Fibroblast of gingiva (primary cell): ENCODE measurements around the gene NEAT1.

Source experiments
- DNase-seq: peaks from one replicate; pipeline ENCODE4 v3.0.0-alpha.2; 2011; ENCODE audit warnings: low read depth

Gene NEAT1

DNA sequence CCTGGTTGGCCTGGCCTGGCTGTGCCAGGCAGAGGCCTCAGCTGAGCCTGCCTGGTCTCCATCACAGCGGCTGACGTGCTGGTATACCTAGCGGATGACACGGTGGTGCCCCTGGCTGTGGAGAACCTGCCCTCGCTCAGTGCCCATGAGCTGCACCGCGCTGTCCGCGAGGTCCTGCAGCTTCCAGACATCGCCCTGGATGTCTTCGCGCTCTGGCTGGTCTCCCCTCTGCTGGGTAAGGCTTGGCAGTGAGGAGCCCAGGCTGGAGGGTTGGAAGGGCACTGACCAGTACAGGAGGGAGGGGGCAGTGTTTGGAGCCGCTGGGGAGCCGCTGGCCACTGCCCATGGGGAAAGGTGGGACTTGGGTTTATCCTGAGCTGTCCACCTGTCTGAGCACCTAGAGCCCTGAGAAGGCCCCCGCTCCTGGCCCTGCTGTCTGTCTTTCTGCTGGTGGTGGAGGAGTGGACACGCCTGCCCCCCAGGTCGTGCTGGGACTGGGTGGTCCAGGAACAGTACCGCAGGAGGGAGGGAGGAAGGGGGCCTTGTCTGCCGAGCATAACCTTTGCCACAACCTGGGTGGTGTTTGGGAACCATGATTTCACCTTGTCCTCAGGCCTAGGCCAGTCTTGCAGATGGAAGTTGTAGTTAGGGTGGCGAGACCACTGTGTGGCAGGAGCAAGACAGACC is 33.2 kb upstream of the NEAT1 start:
- DNase-seq: no peak

DNA sequence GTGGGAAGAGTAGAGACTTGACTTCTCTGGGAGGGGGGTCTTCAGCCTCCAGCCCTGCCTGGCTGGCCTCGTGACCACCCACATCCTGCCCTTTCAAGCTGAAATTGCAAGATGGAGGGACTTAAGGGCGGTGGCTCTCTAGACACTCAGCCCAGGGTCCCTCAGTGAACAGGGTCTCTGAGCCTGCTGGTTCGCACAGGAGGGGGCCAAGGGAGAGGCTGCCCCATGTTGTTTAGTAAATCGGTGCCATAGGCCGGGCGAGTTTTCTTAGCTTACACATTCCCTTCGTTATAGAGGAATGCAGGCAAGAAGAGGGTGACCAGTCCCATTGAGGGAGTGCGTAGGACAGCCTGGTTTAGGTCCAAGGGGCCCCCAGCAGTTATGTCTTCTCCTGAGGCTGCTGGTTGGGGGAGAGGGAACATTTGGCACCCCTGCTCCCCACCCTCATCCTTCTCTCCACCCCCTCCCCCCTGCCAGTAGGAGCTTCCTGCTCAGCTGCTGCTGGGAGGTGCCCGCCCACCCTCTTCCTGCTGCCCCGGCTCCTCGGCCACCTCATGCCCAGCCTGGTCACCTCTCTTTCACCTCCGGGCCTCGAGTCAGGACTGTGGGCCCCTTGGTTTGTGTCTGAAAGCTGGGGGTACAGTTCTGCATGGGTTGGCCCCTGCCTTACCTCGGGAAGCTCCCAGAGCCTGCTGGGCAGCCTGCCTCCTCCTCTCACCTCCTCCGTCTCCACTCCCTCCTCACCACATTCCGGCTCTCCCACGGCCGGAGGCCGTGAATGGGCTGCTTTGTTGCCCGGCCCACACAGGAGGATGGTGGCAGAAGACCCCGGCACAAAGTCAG is 32.3 kb upstream of the NEAT1 start:
- no peak for DNase-seq

- peak; percentile 38 for DNase-seq
These were observed 31.6 kb upstream of the NEAT1 start for GRCh38 chr11:65390996-65391395.

DNA sequence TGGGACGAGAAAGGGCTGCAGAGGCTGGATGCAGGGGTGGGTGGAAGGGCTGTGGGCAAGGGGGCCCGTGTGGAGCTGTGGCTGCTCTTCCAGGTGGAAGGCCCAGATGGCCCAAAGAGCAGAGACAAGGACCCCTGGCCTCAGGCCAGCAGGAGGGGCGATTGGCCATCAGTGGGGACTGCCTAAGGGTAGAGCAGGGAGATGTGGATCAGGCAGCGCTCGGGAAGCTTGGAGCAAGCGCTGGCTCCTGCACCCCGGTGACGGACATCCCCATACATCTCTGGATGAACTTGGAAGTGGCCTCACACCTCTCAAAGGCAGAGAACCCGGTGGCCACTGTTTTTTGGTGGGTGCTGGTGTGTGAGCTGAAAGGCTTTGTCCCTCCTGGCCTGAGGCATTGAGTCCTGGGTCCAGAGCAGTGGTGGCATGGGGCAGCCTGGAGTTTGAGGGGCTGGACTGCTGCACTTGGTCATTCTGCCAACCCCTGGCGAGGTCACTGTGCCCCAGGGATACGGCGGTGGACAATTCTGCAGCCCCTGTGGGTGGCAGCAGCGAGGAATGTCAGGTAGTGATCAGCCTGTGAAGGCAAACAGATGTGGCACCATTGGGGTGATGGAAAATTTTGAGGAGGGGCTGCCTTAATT is 30.3 kb upstream of the NEAT1 start:
- DNase-seq: no peak

DNA sequence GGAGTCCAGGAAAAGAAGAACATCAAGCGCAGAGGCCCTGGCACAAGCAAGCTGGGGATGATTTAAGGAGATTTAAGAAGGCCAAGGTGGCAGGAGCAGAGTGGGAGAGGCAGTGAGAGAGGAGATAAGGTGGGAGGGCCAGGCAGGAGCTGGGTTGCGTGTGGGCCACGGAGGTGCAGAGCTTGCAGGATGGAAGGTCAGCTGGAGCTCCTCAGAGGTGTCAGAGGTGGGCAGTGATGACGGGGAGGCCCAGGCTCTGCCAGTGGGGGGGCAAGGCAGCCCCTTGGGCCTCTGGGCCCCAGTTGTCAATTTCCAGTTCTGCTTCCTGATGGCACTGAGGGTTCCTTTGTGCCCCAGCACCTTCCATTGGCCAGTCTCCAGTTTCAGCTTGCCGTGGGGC is 29.7 kb upstream of the NEAT1 start:
- no peak for DNase-seq

DNA sequence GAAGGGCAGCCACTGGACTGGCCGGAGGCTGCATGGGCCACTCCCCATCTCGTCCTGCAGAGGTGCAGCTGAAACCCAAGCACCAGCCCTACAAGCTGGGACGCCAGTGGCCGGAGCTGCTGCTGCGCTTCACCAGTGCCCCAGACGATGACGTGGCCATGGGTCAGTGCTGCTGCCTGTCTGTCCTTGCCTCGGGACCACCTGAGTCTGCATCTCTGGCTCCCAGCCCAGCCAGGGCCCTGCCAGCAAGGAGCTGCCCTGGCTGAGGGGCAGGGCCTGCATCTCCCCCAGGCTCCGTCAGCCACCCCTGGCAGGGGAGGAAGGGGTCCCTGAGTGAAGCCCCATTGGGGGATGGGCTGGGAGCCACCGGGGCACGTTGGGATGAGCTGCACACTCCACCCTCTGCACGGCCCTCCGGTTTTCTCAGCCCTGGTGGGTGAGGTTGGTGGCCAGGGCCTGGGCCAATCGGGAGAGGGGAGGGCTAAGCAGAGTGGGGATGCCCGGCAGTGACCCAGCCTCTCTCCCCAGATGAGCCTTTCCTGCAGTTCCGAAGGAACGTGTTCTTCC is 29.0 kb upstream of the NEAT1 start:
- DNase-seq: no peak

GRCh38 chr11:65394125-65394536 is 28.5 kb upstream of the NEAT1 start:
- no peak for DNase-seq

DNA sequence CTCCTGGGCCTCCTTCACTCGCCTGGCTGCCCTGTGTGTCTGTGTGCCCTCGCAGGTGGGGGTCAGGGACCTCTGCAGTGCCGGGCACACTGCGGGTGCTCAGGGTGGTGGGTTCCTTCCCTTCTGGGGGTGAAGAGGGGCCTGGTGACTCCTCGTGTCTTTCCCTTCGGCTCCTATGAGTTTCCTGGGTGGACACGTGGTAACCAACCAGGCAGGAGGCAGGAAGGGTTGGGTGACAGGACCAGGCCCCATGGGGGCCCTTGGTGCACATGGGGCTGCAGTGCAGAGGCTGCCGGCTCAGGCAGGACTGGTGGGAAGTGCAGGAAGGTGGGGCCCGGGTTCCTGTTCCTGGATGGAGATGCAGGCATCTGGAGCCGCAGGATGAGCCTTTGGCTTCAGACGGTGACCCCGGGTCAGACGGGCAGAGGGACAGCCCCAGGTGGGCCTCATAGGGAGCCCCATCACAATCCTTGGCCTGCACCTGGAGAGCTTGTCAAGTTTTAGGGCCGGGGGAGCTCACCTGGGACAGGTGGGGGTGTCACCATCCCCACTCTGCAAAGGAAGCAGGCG is 26.6 kb upstream of the NEAT1 start:
- no peak for DNase-seq

DNA sequence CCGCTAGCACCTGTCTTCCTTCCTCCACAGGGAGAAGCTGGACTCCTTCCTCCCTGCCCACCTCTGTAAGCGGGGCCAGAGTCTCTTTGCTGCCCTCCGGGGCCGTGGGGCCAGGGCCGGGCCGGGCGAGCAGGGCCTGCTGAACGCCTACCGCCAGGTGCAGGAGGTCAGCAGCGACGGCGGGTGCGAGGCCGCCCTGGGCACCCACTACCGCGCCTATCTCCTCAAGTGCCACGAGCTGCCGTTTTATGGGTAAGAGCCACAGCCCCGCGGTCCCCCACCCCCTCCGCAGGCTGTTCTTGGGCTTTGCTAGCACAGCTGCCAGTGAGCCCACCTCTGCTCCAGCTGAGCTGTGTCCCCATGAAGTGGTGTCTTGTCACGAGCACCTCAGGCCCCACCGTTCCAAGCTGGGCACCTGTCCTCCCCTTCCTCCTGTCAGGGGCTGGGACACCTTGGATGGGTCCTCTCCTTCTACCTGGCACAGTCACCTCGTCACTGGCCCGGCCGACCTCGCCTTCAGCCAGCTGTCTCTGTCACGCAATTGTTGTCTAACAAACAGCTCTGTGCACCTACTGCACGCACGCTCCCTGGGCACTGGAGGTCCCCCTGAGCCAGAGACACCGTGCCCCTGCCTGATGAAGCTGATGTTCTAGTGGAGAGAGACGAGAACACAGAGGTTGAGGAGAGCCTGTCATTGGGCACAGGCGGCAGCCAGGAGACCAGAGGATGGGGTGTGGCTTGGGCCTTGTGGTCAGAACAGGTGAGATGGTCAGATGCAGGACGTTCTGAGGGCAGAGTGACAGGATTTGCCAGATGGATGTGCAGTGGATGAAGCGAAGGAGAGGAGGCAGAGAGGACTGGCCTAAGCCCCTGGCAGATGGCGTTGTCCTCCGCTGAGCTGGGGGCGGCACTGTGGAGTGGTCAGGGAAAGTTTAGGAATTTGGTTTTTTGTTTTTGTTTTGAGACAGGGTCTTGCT is 25.5 kb upstream of the NEAT1 start:
- no peak for DNase-seq

DNA sequence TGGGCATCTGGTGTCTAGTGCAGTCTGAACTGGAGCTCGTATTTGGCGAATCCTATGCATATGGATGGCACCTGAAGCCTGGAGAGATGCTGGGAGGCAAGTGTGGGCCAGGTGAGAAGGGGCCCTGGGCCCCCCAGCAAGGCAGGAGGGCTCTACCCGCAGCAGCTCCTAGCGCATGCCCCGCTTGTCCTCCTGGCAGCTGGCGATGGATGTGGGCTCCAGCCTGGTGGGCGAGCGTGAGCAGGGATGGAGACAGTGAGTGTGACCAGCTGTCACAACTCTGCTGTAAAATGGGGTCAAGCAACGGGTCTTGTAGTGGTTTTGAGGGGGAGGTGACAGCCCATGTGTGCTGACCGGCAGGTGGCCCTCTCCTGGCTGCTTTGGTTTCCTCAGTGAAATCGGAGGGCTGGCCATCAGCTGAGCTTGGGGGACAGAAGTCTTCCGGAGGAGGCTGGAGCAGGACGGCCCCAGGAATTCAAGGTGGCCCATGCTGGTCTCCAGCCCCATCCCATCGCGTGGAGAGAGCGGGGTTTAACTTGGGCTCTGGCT is 24.2 kb upstream of the NEAT1 start:
- no peak for DNase-seq

DNA sequence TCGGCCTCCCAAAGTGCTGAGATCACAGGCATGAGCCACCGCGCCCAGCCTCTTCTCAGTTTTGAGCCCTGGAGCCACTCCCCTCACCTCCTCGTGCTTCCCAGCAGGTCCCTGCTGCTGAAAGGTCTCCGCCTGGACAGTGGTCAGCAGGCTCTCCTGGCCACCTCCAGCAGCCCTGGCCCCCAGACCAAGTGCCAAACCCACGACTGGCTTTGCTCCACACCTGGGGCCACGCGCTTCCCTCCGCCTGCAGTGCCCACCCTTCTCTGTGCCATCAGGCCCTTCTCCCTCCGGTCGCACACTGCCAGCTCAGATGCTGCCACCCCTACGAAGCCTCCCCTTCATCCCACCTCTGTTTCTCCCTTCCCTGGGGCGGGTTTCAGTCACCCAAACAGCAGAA is 23.3 kb upstream of the NEAT1 start:
- DNase-seq: no peak

GRCh38 chr11:65399845-65400244 is 22.8 kb upstream of the NEAT1 start:
- DNase-seq: no peak

DNA sequence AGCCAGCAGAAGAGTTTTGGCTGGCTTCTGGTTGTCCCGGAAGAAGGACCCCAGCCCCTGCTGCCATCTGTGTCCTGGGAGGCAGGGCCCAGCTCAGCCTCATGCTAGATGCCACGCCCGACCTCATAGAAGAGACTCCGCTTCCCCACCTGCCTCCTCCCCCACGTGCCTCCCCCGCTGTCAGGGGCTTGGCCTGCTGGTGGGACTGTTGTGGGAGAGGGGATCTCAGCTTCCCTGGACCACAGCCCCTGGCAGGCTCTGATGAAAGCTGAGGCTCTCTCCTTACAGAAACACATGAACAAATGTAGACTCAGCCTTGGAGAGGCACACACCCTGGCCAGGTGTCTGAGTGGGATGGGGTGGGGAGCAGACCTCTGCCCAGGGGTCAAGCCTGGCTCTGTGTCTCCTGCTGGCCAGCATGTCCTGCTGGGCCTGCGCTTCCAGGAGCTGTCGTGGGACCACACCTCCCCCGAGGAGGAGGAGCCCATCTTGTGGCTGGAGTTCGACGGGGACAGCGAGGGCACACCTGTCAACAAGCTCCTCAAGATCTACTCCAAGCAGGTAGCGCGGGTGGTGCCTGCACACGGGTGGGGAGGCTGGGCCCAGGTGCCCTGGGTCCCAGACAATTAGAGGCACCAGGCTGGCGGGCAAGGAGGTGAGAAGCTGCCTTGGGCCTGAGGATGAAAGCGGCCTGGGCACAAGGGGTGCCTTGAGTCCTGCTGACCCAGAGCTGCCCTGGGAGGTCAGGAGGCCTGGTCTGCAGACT is 22.1 kb upstream of the NEAT1 start:
- no peak for DNase-seq

- no peak for DNase-seq
These were observed 21.4 kb upstream of the NEAT1 start for GRCh38 chr11:65401073-65401802.

GRCh38 chr11:65401803-65402248 is 20.8 kb upstream of the NEAT1 start:
- no peak for DNase-seq

DNA sequence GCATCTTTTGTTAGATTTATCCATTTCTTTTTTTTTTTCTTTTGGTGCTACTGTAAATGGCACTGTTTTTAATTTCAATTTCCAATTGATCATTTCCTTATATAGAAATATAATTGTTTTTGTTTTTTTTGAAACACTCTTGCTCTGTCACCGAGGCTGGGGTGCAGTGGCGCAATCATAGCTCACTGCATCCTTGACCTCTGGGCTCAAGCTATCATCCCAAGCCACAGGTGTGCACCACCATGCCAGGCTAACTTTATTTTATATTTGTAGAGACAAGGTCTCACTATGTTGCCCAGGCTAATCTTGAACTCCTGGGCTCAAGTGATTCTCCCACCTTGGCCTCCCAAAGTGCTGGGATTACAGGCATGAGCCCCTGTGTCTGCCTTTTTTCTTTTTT is 19.8 kb upstream of the NEAT1 start:
- DNase-seq: no peak

- no peak for DNase-seq
These were observed 18.9 kb upstream of the NEAT1 start for GRCh38 chr11:65403607-65404121.

- DNase-seq: no peak
These were observed 18.4 kb upstream of the NEAT1 start for GRCh38 chr11:65404210-65404609.
